22Rv1 (cell line): ENCODE results near the gene CPA5.
"Not testable (repeated sequence)": the region's sequence is repeated elsewhere in the genome, so short reads cannot be mapped to it uniquely, and the experiment has no call there.

Experiments
- H3K27ac ChIP-seq: fragments of 450-650 bp; 2 replicates; pipeline ENCODE4 v1.5.1; 2017
- CTCF ChIP-seq: fragments of 450-650 bp; IDR thresholded peaks from 2 replicates; pipeline ENCODE4 v1.5.1; 2017; ENCODE audit warnings: mild to moderate bottlenecking
- ZFX ChIP-seq: fragments of 450-650 bp; IDR thresholded peaks from 2 replicates; pipeline ENCODE4 v1.6.1; 2017; ENCODE audit warnings: antibody characterized with exemption, borderline replicate concordance

The CPA5 gene

GRCh38 chr7:130371046-130371445 lies 26.4 kb downstream of the CPA5 start:
- no peak overlapping the region for H3K27ac ChIP-seq
- no peak for TF ChIP-seq CTCF
- no peak for TF ChIP-seq ZFX

- H3K27ac ChIP-seq: no peak overlapping the region
- no peak for TF ChIP-seq CTCF
- TF ChIP-seq ZFX: no peak
Observed at GRCh38 chr7:130372402-130373165, 28.0 kb downstream of the CPA5 start.

GRCh38 chr7:130374507-130374906 lies 29.9 kb downstream of the CPA5 start:
- H3K27ac ChIP-seq: no peak overlapping the region
- TF ChIP-seq ZFX (no peak), CTCF (no peak)

- not testable (repeated sequence) for H3K27ac ChIP-seq
Observed at GRCh38 chr7:130376461-130376860, 31.8 kb downstream of the CPA5 start.

- TF ChIP-seq CTCF: no peak
- TF ChIP-seq ZFX: no peak
Observed at GRCh38 chr7:130377178-130377577, 32.6 kb downstream of the CPA5 start.

GRCh38 chr7:130379019-130379418 lies 34.4 kb downstream of the CPA5 start:
- TF ChIP-seq CTCF (no peak), ZFX (no peak)
- H3K27ac ChIP-seq: no peak overlapping the region

More at GRCh38 chr7:130377178-130377577, 32.6 kb downstream of the CPA5 start:
- H3K27ac ChIP-seq: no peak overlapping the region

GRCh38 chr7:130379532-130379920 lies 34.9 kb downstream of the CPA5 start:
- no peak overlapping the region for H3K27ac ChIP-seq

More at GRCh38 chr7:130379532-130379920, 34.9 kb downstream of the CPA5 start:
- TF ChIP-seq ZFX: no peak
- no peak for TF ChIP-seq CTCF
